ENCODE measurements around the gene FOXL1.

The FOXL1 gene

DNA sequence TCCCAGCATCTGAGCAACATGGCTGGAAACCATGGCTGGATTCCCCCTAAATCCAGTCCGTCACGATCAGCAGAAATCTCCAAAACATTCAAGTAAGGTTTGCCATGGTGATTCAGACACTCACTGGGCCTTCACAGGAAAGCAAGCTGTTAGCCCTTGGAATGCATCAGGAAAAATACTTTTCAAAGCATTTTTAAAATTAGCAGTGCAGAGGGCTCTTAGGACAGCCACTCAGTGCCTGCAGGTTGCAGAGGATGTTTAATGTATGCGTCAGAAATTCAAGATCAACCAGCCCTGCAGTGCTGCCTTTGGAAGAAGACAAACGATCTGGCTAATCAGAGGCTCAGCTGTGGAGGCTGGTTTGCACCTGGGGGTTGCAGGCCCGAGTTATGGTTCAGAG, 50.3 kb downstream of the FOXL1 start:
- Histone ChIP-seq H3K4me3 (ENCODE audit: insufficient read length, low read depth) (no peak overlapping the region), H3K36me3 (ENCODE audit: insufficient read depth, insufficient read length, low read length) (no peaks in the 10 kb centered on the region), H3K4me1 (ENCODE audit: insufficient read depth, insufficient read length) (no peaks in the 10 kb centered on the region), H3K27me3 (ENCODE audit: insufficient read depth, insufficient read length) (no peaks in the 10 kb centered on the region), H3K9me3 (ENCODE audit: insufficient read depth, low read length) (peaks cover 5% of the 10 kb centered on the region; the same call in 1 of the 2 replicates), H3K9ac (ENCODE audit: insufficient read length, low read depth) (no peak overlapping the region)
- TF ChIP-seq YY1 (IDR thresholded peaks at IDR 0.05; ENCODE audit: insufficient read depth, insufficient read length) (no peak), SUZ12 (IDR thresholded peaks at IDR 0.05; ENCODE audit: extremely low read depth, insufficient read depth, insufficient read length) (no peak), ZNF274 (IDR thresholded peaks at IDR 0.05; ENCODE audit: low read depth, low read length) (no peak)
- no peak for DNase-seq (ENCODE audit: low read depth, low spot score)

- H3K4me1 ChIP-seq (ENCODE audit: insufficient read depth, insufficient read length) = no peaks in the 10 kb centered on the region
- H3K36me3 ChIP-seq (ENCODE audit: insufficient read depth, insufficient read length, low read length) = no peaks in the 10 kb centered on the region
- no peak for DNase-seq (ENCODE audit: low read depth, low spot score)
- TF ChIP-seq SUZ12 (IDR thresholded peaks at IDR 0.05; ENCODE audit: extremely low read depth, insufficient read depth, insufficient read length) (no peak), YY1 (IDR thresholded peaks at IDR 0.05; ENCODE audit: insufficient read depth, insufficient read length) (no peak), ZNF274 (IDR thresholded peaks at IDR 0.05; ENCODE audit: low read depth, low read length) (no peak)
- no peak overlapping the region for H3K4me3 ChIP-seq (ENCODE audit: insufficient read length, low read depth)
- H3K27me3 ChIP-seq (ENCODE audit: insufficient read depth, insufficient read length) = no peaks in the 10 kb centered on the region
- peaks cover 5% of the 10 kb centered on the region; the same call in 1 of the 2 replicates for H3K9me3 ChIP-seq (ENCODE audit: insufficient read depth, low read length)
- no peak overlapping the region for H3K9ac ChIP-seq (ENCODE audit: insufficient read length, low read depth)
Measured at GRCh38 chr16:86630471-86630870, 52.1 kb downstream of the FOXL1 start.

GRCh38 chr16:86631444-86631843, 53.1 kb downstream of the FOXL1 start:
- no peaks in the 10 kb centered on the region for H3K36me3 ChIP-seq (ENCODE audit: insufficient read depth, insufficient read length, low read length)
- TF ChIP-seq SUZ12 (IDR thresholded peaks at IDR 0.05; ENCODE audit: extremely low read depth, insufficient read depth, insufficient read length) (no peak), YY1 (IDR thresholded peaks at IDR 0.05; ENCODE audit: insufficient read depth, insufficient read length) (no peak), ZNF274 (IDR thresholded peaks at IDR 0.05; ENCODE audit: low read depth, low read length) (no peak)
- H3K4me1 ChIP-seq (ENCODE audit: insufficient read depth, insufficient read length) = no peaks in the 10 kb centered on the region
- no peaks in the 10 kb centered on the region for H3K27me3 ChIP-seq (ENCODE audit: insufficient read depth, insufficient read length)
- H3K9ac ChIP-seq (ENCODE audit: insufficient read length, low read depth) = no peak overlapping the region
- no peak overlapping the region for H3K4me3 ChIP-seq (ENCODE audit: insufficient read length, low read depth)
- DNase-seq (ENCODE audit: low read depth, low spot score) = no peak
- peaks cover 5% of the 10 kb centered on the region; the same call in 1 of the 2 replicates for H3K9me3 ChIP-seq (ENCODE audit: insufficient read depth, low read length)

Measured in NT2/D1 (cell line).